Prostate gland (tissue), 2 donors: ENCODE results near the gene GREB1. TPM values are rescaled to one million over a fixed set of nuclear protein-coding genes. Genes with fewer than 3 reads are reported as not detected.
A peak's percentile ranks its signal among the peaks of the same experiment; 100 is the strongest.

Experiments
- DNase-seq: peaks from one replicate; pipeline ENCODE4 v3.0.0-alpha.2; 2019; ENCODE audit warnings: low spot score
- H3K27ac ChIP-seq, 2 donors: fragments of 200-600 bp; sonication (generic); 2 replicates each; pipeline ENCODE4 v1.5.1; 2017 to 2019
- H3K27me3 ChIP-seq: fragments of 200-600 bp; sonication (generic); replicated peaks from 2 replicates; pipeline ENCODE4 v1.5.1; 2019; ENCODE audit not compliant: insufficient read depth
- H3K36me3 ChIP-seq, 2 donors: fragments of 200-600 bp; sonication (generic); 1 replicate in 1 of 2; 2 replicates in 1 of 2; pipeline versions ENCODE4 v1.5.1 to v1.8.1; 2017 to 2019
- H3K4me1 ChIP-seq: fragments of 200-600 bp; sonication (generic); replicated peaks from 2 replicates; pipeline ENCODE4 v1.5.1; 2019
- H3K4me3 ChIP-seq, 2 donors: fragments of 200-600 bp; sonication (generic); 2 replicates each; pipeline ENCODE4 v1.5.1; 2017 to 2019
- H3K9me3 ChIP-seq: fragments of 200-600 bp; sonication (generic); 2 replicates; pipeline ENCODE4 v1.5.1; 2017
- CTCF ChIP-seq, 4 experiments: fragments of 200-600 bp in 2 of 4; fragments of 450-650 bp in 2 of 4; sonication (generic) in 2 of 4; IDR thresholded peaks; 1 replicate in 3 of 4; 2 replicates in 1 of 4; pipeline ENCODE4 v1.5.1; 2016 to 2019; ENCODE audit warnings: antibody characterized with exemption in 4 of 4, mild to moderate bottlenecking in 2 of 4, moderate library complexity in 2 of 4
- POLR2A ChIP-seq: fragments of 450-650 bp; IDR thresholded peaks from one replicate; pipeline ENCODE4 v1.6.1; 2016; ENCODE audit warnings: antibody characterized with exemption, mild to moderate bottlenecking
- POLR2AphosphoS5 ChIP-seq: sonication (generic); formaldehyde crosslinking; IDR thresholded peaks from one replicate; pipeline ENCODE4 v1.6.1; 2017; ENCODE audit warnings: antibody characterized with exemption
- WGBS: methylation state at CpG from one replicate; pipeline ENCODE4 v1.1.5; 2018; 5-methylcytosine and 5-hydroxymethylcytosine counted together
- intact Hi-C: fragments of 100-400 bp; cut with DNase I; formaldehyde crosslinking; loops from one replicate; pipeline ENCODE4 v1.14.2; 2022
- total RNA-seq, 2 donors: library from RNA; depleted of rRNA; stranded (reverse); fragments of >200 nt; gene quantifications; one replicate each; pipeline ENCODE4 v1.1.0, GENCODE V29; 2016

The GREB1 gene
- total RNA-seq, 2 donors from 2014 or later: 224 to 392 TPM

GRCh38 chr2:11629851-11630250 lies 96.0 kb downstream of the GREB1 start:
- TF ChIP-seq POLR2A (no peak), CTCF (IDR thresholded peaks at IDR 0.05) (no peak), POLR2AphosphoS5 (no peak)
- Histone ChIP-seq H3K27ac (no peak overlapping the region), H3K4me3 (no peak overlapping the region), H3K27me3 (no peaks in the 10 kb centered on the region), H3K4me1 (no peaks in the 10 kb centered on the region), H3K9me3 (no peaks in the 10 kb centered on the region), H3K36me3 (peaks cover 0 to 33% of the 10 kb centered on the region in 2 donors)
- intact Hi-C loops: no loop called here
- WGBS: 70% methylated on average over 11 of the region's 11 CpGs
- DNase-seq: no peak

GRCh38 chr2:11630855-11631254 lies 97.0 kb downstream of the GREB1 start:
- Histone ChIP-seq H3K36me3 (peaks cover 0 to 40% of the 10 kb centered on the region in 2 donors), H3K4me3 (no peak overlapping the region), H3K27ac (no peak overlapping the region), H3K4me1 (no peaks in the 10 kb centered on the region), H3K27me3 (no peaks in the 10 kb centered on the region), H3K9me3 (no peaks in the 10 kb centered on the region)
- intact Hi-C loops: no loop called here
- WGBS: 84% methylated on average over 4 of the region's 4 CpGs
- no peak for TF ChIP-seq CTCF (IDR thresholded peaks at IDR 0.05)
- TF ChIP-seq POLR2A: no peak
- no peak for TF ChIP-seq POLR2AphosphoS5
- DNase-seq: no peak

GRCh38 chr2:11631462-11631861 lies 97.6 kb downstream of the GREB1 start:
- no peak overlapping the region for H3K4me3 ChIP-seq
- WGBS: 87% methylated on average over 6 of the region's 7 CpGs
- peak; percentile 30 for DNase-seq

DNA sequence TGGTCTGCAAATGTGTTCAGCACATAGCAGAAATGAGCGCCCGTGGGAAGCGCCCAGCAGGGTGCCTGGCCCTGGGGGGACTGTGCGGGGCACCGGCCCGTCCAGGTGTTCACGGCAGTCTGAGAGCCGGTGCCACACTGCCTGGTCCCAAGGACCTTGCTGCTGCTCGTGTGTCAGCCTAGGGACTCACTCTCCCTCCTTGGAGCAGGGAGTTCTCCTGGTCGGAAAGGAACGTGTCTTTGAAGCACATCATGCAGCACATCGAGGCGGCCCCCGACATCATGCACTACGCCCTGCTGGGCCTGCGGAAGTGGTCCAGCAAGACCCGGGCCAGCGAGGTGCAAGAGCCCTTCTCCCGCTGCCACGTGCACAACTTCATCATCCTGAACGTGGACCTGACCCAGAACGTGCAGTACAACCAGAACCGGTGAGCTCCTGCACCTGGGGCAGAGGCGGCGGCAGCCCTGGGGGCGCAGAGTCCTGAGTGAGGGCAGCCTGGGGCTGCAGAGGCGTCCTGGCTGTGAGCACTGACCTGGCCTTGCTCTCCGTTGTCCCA lies 100.2 kb downstream of the GREB1 start:
- Histone ChIP-seq H3K27ac (no peak overlapping the region), H3K4me3 (no peak overlapping the region), H3K36me3 (peaks cover 0 to 25% of the 10 kb centered on the region in 2 donors), H3K4me1 (no peaks in the 10 kb centered on the region), H3K9me3 (no peaks in the 10 kb centered on the region), H3K27me3 (no peaks in the 10 kb centered on the region)
- DNase-seq: no peak
- TF ChIP-seq POLR2A (no peak), POLR2AphosphoS5 (no peak), CTCF (IDR thresholded peaks at IDR 0.05) (no peak)
- intact Hi-C loops: no loop called here
- WGBS: 95% methylated on average over 28 of the region's 28 CpGs

More at GRCh38 chr2:11631462-11631861, 97.6 kb downstream of the GREB1 start:
- Histone ChIP-seq H3K4me1 (no peaks in the 10 kb centered on the region), H3K36me3 (peaks cover 0 to 40% of the 10 kb centered on the region in 2 donors), H3K27me3 (no peaks in the 10 kb centered on the region), H3K27ac (no peak overlapping the region), H3K9me3 (no peaks in the 10 kb centered on the region)
- intact Hi-C loops: no loop called here
- no peak for TF ChIP-seq POLR2A
- TF ChIP-seq POLR2AphosphoS5: peak; percentile 17

- intact Hi-C loops: no loop called here
- Histone ChIP-seq H3K27ac (no peak overlapping the region), H3K9me3 (no peaks in the 10 kb centered on the region), H3K36me3 (peaks cover 0 to 25% of the 10 kb centered on the region in 2 donors), H3K4me1 (no peaks in the 10 kb centered on the region), H3K27me3 (no peaks in the 10 kb centered on the region), H3K4me3 (no peak overlapping the region)
- WGBS: 91% methylated on average over 15 of the region's 15 CpGs
- no peak for DNase-seq
- TF ChIP-seq POLR2AphosphoS5 (no peak), POLR2A (no peak), CTCF (IDR thresholded peaks at IDR 0.05) (no peak)
These were observed 100.7 kb downstream of the GREB1 start for GRCh38 chr2:11634584-11634983.
